Stimulated activated CD4-positive, alpha-beta T cell treated with anti-CD3 and anti-CD28 coated beads, Interleukin-2, amount 100 ng/mL, for 4 hours (primary cell): ENCODE results near the gene FOXP3.

Source experiments
- DNase-seq: peaks from one replicate; pipeline ENCODE4 v3.0.0-alpha.2; 2020; ENCODE audit warnings: low read depth

The FOXP3 gene

DNA sequence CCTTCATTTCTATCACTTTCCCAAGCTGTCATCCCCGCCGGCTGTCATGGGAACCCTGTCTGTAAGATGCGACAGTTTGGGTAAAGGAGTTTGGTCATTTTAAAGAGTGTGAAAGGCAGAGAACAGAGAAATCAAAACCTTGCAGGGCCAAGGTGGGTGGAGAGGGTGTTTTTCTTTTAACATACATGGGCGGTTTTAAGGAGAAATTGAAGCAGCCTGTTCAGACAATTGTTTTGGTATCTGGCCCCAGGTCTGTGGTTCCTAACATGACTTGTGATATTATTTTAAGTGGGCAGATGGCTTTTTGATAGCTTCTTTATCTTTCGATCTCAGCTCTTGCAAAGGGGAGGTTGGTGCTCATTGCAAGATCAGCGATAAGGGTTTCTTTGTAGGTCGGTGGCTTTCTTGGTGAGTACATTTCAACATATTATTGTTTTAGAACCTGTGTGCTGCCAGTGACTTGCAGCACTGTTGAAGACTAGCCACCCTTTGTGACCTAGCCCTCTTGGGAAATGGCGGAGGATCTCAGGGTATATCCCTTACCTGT lies 8.7 kb upstream of the FOXP3 start:
- DNase-seq = no peak

DNA sequence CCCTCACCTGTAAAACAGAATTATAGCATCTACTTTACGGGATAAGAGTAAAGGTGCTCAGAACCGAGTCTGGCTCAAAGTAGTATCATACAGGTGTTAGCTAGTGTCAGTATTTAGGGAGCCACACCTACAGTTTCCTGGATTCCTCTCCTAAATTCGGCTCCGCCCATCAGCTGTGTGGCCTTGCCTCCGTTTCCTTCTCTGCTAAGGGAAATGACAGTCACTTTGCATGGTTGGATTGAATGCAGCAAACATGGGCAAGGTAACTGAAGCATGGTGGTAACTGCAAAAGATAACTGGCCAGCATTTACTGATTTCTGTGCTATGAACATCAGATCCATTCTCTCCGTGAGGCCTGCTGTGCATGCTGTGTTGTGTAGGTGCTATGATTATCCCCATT lies 7.9 kb upstream of the FOXP3 start:
- no peak for DNase-seq

DNA sequence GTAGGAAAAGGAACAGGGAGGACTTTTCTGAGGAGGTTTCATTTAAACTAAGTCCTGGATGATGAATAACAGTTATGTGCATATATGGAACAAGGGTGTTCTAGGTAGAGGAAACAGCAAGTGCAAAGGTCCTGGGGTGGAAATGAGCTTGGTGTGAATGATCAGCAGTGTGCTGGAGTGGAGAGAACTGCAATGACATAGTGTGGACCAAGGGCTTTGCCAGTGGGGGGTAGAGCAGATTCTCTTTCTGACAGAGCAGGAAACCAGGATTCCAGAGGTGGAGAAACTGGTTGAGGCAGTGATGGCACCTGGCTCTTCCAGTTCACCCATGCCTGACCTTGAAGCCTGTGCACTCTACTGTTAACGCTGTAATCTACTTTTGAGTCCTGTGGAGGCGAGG lies 6.8 kb upstream of the FOXP3 start:
- DNase-seq = no peak

DNA sequence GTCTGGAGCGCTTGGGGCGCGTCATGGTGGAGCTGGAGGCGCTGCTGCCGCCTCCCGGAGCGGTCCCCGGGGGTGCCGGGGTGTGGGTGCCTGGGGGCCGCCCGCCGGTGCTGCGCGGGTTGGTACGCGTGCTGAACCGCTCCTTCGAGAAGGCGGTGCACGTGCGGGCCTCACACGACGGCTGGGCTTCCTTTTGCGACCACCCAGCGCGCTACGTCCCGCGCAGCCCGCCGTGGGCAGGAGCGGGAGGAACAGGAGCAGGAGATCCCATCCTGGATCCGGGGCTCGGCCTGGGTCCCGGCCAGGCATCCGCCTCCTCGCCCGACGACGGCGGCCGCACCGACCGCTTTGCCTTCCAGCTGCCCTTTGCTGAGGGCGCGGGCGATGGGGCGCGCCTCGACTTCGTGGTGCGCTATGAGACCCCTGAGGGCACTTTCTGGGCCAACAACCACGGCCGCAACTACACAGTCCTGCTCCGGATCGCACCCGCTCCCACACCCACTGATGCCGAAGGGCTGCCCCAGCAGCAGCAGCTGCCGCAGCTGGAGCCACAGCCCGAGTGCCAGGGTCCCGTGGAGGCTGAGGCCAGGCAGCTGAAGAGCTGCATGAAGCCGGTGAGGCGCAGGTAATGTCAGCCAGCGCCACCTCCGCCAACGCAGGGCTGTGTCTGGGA lies 5.9 kb upstream of the FOXP3 start:
- DNase-seq = no peak

DNA sequence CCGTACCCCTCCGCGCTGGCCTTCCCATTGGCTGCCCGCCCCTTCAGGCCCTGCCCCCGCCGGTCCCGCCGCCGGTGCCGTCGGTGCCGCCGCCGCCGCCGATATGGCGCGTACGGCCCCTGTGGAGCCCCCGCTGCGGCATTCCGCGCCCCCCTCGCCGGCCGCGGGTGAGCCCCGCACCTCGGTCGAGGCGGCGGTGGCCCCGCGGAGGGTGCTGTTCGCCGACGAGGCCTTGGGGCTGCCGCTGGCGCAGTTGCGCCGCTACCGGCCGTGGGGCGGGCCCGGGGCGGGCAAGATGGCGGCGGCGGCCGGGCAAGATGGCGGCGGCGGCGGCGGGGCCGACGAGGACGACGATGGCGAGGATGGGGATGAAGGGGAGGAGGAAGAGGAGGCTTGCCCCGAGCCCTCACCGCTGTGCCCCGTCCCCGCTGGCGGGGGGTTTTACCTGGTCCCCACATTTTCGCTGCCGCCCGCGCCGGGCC lies 5.3 kb upstream of the FOXP3 start, which contains the start of gene PPP1R3F:
TSS of gene PPP1R3F (plus strand) at position 27 of the 482 bp plus-strand sequence. CDS start at position 104, 77 bp downstream.
- no peak for DNase-seq

DNA sequence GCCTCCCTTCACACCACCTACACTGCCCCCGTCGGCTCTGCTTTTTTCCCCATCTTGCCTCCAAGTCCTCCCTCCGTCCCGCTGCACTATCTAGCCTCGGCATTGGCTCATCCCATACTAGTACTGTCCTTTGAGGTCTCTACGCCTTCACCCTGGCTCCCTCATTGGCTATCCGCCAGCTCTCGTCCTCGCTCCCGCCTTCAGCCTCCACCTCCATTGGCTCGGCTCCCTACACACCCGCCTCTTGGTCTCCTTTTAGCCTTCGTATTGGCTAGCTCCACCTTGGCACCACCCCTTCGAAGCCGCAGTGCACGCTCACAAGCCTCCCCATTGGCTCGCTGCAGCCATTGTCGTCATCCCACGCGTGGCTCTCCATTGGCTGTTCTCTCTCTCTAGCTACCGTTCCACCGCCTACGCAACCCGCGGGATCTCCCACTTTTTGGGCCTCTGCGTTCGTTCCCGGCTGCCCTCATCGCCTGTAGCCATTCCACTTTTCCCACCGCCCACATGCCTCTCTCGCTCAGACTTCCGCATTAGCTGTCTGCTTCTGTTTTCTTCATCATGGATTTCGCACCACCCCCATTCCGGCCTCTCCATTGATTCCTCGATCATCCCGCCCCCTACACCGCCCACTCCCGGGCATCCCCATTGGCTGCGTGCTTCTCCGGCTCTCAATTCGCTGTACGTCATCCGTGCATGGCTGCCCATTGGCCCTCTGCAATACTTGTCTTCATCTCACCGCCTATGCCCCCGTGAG lies 4.7 kb upstream of the FOXP3 start:
- peak; percentile 96 for DNase-seq

DNA sequence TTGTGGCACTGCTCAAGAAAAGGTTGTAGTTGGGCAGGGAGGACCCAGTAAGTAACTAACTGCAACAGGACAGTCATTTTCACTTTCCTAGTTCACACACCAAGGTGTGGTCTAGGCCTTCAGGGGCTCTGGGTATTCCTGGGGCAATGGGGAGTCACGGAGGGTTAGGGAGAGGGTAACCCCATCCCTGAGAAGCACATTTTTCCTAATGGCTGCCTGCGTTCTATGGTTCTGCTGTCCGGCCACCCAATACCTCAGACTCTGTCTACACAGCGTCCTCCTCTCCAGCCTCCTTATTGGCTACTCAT lies 4.1 kb upstream of the FOXP3 start:
- DNase-seq = no peak

DNA sequence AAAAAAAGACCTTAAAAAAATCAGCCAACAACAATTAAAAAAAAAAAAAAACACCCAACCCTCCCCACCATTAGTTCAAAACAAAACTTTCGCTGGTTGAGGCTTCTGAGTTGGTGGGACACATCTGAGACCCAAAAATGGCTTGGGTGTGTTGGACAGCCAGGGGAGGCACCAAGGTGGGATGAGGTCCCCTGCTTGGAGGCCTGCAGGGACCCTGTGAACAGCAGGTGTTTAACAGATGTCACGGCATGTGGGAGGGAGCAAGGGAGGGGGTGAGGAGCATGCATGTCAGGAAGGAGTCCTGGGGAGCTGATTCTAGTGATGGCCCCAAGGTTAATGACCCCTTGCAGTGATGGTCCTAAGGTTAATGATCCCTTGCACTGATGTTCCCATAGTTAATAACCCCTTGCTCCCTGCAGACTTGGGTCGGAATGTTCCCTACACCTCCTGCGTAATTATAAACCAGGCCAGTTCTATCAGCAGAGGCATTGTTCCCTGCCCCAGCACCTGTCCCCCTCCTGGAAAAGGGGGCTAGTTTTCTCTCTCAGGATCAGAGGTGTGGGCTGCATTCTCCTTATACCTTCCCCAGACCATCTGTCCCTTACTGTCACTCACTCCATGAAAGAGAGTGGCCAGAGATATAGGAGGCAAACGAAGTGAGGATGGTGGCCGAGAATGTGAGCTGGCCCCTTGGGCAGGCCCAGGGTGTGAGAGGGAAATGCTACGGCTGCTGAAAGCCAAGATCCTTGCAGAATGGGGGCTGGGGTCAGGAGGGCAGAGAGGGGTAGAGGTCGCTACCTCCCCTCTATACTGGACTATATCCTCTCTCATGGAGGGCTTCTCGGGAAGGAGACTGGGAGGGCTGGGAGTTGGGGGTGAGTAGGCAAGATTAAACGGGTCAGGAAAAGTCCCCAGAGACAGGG lies 2.3 kb upstream of the FOXP3 start:
- DNase-seq = no peak

DNA sequence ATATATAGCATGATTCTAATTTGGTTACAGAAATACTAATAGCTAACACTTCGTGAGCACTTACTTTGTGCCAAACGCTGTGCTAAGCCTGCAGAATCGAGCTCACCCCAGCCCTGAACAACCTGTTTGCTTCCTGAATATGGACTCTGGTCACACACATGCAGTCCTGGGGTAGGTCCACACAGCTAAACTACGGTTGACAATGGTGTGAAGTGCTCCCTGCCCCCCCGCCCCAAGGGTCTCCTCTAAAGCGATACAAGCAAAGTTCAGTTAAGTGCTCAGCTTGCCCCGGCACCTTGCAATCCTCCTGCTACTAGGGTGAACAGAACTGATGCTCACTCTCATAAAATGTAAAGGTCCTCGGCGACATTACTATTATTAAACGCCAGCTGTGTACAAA lies 879 bp downstream of the FOXP3 start:
- no peak for DNase-seq

DNA sequence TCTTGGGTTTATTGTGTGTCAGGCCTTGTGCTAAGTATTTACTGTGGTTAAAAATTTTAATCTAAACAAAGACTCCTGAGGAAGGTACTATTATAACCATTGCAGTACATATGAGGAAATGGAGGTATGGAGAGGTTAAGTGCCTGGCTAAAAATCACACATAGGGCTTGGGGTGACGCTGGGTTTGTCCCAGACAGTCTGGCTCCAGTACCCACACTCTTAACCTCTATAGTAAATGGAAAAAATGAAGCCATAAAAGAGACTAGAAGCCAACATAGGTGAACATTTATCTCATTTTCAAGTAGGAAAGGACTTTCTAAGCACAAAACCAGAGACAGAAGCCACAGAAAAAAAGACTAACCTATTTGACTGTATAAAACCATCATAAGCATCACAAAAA lies 1.9 kb downstream of the FOXP3 start:
- no peak for DNase-seq

DNA sequence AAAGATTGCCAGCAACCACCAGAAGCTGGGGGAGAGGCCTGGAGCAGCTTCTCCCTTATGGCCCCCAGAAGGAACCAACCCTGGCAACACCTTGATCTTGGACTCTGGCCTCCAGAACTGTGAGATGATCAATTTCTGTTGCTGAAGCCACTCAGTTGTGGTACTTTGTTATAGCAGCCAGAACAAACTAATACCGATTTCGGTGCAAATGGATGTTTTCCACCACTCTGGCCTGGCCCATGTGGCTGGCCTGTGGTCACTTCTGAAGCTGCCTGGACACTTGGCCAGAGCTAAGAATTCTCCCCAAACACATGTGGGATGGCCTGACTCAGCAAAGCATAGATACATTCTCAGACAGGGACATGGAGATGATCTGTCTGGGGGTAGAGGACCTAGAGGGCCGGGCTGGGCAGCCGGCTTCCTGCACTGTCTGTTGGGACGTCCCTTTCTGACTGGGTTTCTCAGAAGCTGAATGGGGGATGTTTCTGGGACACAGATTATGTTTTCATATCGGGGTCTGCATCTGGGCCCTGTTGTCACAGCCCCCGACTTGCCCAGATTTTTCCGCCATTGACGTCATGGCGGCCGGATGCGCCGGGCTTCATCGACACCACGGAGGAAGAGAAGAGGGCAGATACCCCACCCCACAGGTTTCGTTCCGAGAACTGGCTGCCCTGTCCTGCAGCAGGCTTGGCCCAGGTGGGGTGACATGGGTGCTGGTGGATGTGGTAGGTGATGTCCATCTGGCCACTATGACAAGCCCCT lies 4.1 kb downstream of the FOXP3 start:
- DNase-seq = no peak

DNA sequence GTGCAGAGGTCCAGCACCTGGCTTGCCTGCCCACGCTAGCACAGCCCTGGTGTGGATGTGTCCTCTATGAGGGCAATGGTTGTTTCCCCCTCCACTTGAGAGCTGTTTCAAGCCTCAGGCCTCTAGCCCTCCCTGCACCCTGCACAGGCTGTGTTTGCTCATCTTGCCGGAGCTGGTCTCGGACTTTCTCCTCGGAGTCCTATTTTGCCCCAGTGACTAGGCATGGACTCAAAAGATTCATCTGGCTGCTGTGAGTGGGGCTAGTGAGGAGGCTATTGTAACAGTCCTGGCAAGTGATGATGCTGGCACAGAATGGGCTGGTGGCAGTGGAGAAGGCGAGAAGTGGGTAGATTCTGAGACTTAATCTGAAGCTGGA lies 5.8 kb downstream of the FOXP3 start:
- DNase-seq = no peak

DNA sequence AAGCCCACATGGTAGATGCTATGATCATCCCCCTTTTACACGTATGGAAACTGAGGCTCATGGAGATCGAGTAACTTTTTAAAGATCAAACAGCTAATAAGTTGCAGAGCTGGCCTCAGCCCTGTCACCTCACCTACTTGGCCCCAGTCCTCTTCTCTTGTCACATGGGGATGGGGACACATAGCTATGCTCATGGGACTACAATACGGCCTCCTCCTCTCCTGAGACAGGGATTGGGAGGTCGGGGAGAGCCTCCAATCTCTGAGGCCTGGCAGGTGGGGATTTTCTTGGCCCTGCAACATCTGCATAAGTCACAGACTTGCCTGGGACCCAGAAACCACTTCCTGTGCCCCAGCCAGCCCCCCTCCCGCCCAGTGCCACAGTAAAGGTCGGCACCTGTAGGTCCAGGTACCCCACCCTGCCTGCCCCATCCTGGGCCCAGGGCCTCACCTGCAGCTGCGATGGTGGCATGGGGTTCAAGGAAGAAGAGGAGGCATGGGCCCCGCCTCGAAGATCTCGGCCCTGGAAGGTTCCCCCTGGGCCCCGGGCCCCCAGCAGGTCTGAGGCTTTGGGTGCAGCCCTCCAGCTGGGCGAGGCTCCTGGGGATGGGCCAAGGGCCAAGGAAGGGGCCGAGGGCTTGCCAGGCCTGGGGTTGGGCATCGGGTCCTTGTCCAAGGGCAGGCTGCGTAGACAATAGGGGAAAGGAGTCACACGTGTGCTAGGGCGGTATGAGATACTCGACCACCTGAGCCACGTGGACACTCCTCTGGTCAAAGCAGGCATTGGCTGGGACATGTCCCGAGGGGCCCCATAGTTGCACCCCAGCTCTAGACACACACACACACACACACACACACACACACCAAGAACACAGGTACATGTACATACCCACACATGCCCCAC lies 6.4 kb downstream of the FOXP3 start:
- DNase-seq = no peak

DNA sequence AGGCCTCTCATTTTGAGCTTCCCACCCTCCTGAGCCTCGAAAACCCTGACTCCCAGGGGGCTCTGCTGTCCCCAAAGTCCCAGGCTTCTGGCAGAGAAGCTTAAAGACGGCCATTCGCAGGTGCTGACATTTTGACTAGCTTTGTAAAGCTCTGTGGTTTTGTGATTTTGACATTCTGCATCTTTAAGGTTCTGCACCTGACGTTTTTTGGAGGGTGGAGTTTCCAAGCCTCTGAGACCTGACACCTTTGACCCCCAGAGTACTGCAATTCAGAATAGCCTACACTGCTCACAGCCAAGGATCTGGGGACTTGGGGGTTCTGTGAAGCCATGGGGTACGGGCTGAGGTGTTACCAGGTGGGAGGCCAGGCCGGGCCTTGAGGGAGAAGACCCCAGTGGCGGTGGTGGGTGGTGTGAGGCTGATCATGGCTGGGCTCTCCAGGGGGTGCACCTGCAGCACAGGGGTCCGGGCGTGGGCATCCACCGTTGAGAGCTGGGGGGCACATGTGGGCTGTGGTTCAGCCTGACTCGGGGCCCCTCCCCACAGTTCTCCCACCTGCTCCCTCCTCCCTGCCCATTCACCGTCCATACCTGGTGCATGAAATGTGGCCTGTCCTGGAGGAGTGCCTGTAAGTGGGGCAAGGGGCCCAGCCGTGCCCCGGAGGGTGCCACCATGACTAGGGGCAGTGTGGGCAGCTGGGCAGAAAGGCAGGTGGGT lies 7.3 kb downstream of the FOXP3 start:
- no peak for DNase-seq

DNA sequence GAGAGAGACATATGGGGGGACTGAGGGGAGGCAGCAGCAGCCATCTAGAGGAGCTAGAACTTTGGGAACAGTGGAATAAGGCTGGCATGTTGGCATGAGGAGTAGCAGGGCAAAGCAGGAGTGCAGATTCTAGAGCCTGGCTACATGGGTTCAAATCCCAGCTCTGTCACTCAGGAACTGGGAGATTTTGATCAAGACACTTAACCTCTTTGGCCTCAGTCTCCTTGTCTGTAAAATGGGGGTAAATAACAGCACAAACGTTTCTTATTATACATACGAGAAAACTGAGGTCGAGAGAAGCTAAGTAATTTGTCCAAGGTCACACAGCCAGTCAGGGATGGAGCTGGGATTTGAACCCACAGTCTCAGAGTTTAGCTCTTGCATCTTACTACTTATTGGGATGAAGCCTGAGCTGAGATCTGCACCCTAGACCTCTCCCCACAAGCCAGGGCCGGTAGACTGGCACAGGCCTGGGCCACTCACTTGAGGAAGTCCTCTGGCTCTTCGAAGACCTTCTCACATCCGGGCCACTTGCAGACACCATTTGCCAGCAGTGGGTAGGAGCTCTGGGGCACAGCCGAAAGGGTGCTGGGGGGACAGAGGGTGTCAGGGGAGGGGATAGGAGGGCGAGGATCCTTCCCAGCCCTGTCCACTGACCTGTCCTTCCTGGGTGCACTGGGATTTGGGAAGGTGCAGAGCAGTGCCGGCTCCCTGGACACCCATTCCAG lies 8.1 kb downstream of the FOXP3 start:
- DNase-seq = no peak

DNA sequence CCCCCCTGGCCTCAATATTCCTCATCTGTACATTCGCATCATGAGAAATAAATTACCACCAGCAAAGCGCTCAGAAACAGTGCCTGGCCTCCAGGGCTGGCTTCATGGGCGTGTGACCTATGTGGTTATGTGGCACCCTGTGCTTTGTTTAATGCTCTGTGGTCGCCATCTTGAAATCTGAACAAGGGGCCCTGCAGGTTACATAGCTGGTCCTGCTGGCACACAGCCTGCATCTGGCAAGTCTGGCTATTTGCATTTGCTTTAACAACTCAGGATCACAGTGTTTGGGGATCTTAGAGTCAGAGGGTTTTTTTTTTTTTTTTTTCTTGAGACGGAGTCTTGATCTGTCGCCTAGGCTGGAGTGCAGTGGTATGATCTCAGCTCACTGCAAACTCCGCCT lies 9.9 kb downstream of the FOXP3 start:
- no peak for DNase-seq

DNA sequence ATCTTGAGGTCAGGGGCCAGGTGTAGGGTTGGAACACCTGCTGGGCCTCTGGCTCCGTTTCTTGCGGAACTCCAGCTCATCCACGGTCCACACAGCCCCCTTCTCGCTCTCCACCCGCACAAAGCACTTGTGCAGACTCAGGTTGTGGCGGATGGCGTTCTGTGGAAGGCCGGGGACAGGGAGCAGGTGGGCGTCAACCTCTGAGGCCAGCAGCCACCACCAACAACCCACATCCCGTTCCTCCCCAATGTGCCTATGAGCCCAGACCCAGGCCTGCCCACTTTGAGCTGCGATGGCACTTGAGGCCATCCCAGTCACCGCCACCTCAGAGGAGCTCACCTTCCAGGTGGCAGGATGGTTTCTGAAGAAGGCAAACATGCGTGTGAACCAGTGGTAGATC lies 13.2 kb downstream of the FOXP3 start:
- DNase-seq = no peak

DNA sequence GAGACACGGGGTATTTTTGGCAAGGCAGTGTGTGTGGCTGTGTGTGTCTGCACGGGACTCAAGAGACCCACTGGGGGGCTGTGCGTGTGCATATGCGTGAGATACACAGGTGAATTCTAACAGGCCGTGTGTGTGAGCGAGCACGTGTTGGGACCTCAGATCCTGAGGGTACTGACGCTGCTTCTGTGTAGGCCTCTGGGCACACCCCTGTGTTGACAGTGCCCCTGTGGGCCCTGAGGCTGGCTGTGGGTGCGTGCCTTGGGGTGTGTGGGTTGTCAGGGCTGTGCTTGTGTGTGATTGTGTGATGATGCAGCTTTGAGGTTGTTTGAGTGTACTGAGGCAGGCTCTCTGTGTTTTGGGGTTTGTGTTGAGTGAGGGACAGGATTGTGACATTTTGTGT lies 13.9 kb downstream of the FOXP3 start:
- no peak for DNase-seq

DNA sequence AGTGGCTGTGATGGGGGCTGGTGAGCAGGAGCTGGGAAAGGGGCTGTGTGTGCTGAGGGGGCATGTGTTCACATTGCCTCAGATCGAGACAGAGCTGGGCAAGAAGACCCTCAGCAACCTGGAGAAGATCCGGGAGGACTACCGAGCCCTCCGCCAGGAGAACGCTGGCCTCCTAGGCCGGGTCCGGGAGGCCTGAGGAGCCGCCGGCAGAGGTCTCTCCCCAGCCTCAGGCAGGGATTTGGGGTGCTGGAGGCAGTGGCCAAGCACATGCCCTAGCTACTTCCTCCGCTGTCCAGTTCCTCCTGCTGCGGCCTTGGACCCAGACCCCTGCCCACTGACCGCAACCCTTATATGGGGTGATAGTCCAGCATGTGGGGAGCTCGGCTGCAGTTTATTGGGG lies 14.4 kb downstream of the FOXP3 start:
- no peak for DNase-seq
